Endodermal cell (in vitro differentiated cells): ENCODE data around the gene KCNK3. TPM values are rescaled to one million over a fixed set of nuclear protein-coding genes. Genes with fewer than 3 reads are reported as not detected.
A peak's percentile ranks its signal among the peaks of the same experiment; 100 is the strongest.

ENCODE experiments used
- DNase-seq: peaks from one replicate; pipeline ENCODE4 v3.0.0-alpha.2; 2017
- H3K27ac ChIP-seq: 2 replicates; pipeline ENCODE4 v1.5.1; 2013; ENCODE audit warnings: mild to moderate bottlenecking, low read depth, low read length, moderate library complexity
- H3K27me3 ChIP-seq: 2 replicates; pipeline ENCODE4 v1.6.1; 2013; ENCODE audit warnings: mild to moderate bottlenecking, low read length, moderate library complexity; ENCODE audit not compliant: insufficient read depth, control insufficient read depth, poor library complexity, severe bottlenecking
- H3K36me3 ChIP-seq: 2 replicates; pipeline ENCODE4 v1.7.0; 2013; ENCODE audit warnings: mild to moderate bottlenecking, low read length, moderate library complexity; ENCODE audit not compliant: control insufficient read depth, insufficient read depth
- H3K4me1 ChIP-seq: one replicate; pipeline ENCODE4 v1.7.0; 2013; ENCODE audit warnings: low read length; ENCODE audit not compliant: control insufficient read depth, insufficient read depth
- H3K4me3 ChIP-seq: 2 replicates; pipeline ENCODE4 v1.5.1; 2013; ENCODE audit warnings: mild to moderate bottlenecking, low read length, moderate library complexity
- H3K9ac ChIP-seq: 2 replicates; pipeline ENCODE4 v1.6.1; 2013; ENCODE audit warnings: mild to moderate bottlenecking, low read length, moderate library complexity; ENCODE audit not compliant: poor library complexity, severe bottlenecking; ENCODE audit errors: extremely low read depth
- H3K9me3 ChIP-seq: 2 replicates; pipeline ENCODE4 v1.6.1; 2013; ENCODE audit warnings: mild to moderate bottlenecking, low read length, moderate library complexity; ENCODE audit not compliant: control insufficient read depth
- H3K27ac Mint-ChIP-seq: 2 replicates; pipeline ENCODE4 v1.8.0; 2020; ENCODE audit warnings: mixed read lengths
- H3K27me3 Mint-ChIP-seq: 2 replicates; pipeline ENCODE4 v1.8.0; 2021; ENCODE audit warnings: mild to moderate bottlenecking, mixed read lengths; ENCODE audit not compliant: insufficient read depth
- H3K36me3 Mint-ChIP-seq: 2 replicates; pipeline ENCODE4 v1.8.0; 2020; ENCODE audit warnings: low read depth, mixed read lengths
- H3K4me1 Mint-ChIP-seq: 2 replicates; pipeline ENCODE4 v1.8.0; 2020; ENCODE audit warnings: mixed read lengths
- H3K4me3 Mint-ChIP-seq: 2 replicates; pipeline ENCODE4 v1.8.0; 2020; ENCODE audit warnings: mild to moderate bottlenecking, moderate library complexity, mixed read lengths
- H3K9me3 Mint-ChIP-seq: 2 replicates; pipeline ENCODE4 v1.8.0; 2020; ENCODE audit warnings: mild to moderate bottlenecking, mixed read lengths
- WGBS, 2 experiments: methylation state at CpG; one replicate each; pipeline versions ENCODE4 v1.1.5 to v1.1.7; 2013; ENCODE audit warnings: missing lambda C conversion rate in 2 of 2, mixed read lengths in 1 of 2; ENCODE audit not compliant: insufficient coverage in 1 of 2, insufficient read length in 1 of 2; 5-methylcytosine and 5-hydroxymethylcytosine counted together
- total RNA-seq, 2 donors: library from RNA; stranded (reverse); fragmentation: NEBNext Ultra II Directional in 1 of 2; extraction: Animal tissue kit (Norgen Biotek cat#: 25700) in 1 of 2; gene quantifications; 2 replicates in 1 of 2; 3 replicates in 1 of 2; pipeline ENCODE4 v1.2.1, GENCODE V29; 2021
- TF ChIP-seq, protein P1 (sequence below): fragments of 200-600 bp; sonication (generic); conservative IDR thresholded peaks from 2 replicates; pipeline ENCODE4 v1.5.0; 2021; ENCODE audit warnings: antibody characterized with exemption, mild to moderate bottlenecking

The KCNK3 gene
- total RNA-seq, 2 donors from 2014 or later = not detected

DNA sequence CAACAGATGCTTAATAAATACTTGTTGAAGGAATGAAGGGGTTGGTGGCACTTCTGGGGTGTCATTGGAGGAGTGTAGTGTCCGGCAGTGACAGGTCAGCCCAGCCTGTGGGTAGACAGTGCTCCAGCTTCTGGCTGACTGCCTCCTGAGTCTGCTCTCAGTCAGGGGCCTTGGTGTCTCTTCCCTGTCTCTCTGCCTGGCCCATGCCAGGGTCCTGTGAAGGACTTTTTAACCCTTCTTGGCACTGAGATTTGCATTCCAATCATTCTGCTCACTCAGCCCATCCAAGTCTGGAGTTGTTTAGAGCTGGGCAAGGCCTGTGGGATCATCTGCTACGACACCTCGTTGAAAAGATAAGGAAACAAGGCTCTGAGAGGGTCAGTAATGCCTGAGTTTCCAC lies 1.4 kb upstream of the KCNK3 start:
- Histone ChIP-seq H3K27me3 (peaks cover 72% of the 10 kb centered on the region), H3K9ac (no peak overlapping the region), H3K27ac (no peak overlapping the region), H3K9me3 (no peaks in the 10 kb centered on the region), H3K4me1 (peaks cover 17% of the 10 kb centered on the region), H3K36me3 (no peaks in the 10 kb centered on the region), H3K4me3 (no peak overlapping the region)
- DNase-seq = no peak
- Mint-ChIP-seq H3K27ac (no peak overlapping the region), H3K4me1 (peaks cover 34% of the 10 kb centered on the region), H3K36me3 (no peaks in the 10 kb centered on the region), H3K27me3 (peaks cover 90% of the 10 kb centered on the region), H3K4me3 (no peak overlapping the region), H3K9me3 (no peaks in the 10 kb centered on the region)
- 68 to 100% methylated on average over 1 to 3 of the region's 3 CpGs for WGBS, 2 experiments
- TF ChIP-seq, protein P1, sequence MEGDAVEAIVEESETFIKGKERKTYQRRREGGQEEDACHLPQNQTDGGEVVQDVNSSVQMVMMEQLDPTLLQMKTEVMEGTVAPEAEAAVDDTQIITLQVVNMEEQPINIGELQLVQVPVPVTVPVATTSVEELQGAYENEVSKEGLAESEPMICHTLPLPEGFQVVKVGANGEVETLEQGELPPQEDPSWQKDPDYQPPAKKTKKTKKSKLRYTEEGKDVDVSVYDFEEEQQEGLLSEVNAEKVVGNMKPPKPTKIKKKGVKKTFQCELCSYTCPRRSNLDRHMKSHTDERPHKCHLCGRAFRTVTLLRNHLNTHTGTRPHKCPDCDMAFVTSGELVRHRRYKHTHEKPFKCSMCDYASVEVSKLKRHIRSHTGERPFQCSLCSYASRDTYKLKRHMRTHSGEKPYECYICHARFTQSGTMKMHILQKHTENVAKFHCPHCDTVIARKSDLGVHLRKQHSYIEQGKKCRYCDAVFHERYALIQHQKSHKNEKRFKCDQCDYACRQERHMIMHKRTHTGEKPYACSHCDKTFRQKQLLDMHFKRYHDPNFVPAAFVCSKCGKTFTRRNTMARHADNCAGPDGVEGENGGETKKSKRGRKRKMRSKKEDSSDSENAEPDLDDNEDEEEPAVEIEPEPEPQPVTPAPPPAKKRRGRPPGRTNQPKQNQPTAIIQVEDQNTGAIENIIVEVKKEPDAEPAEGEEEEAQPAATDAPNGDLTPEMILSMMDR = no peak

DNA sequence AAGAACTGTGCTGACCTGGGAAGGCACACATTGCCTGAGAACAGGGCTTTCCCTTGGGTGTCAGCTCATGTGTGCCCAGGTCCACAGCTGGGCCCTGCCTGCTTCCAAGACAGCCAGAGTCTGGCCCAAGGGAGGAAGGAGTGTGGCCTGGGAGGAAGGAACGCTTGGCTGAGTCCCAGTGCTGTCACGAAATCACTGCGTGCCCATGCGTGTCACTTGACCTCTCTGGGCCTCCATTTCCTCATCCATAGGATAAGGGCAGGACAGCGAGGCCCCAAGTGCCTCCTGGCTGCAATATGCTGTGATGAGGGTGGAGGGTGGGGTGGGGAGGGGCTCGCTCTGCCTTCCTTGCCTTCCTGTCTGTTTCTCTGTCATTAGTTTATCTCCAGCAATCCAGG lies 642 bp upstream of the KCNK3 start:
- no peaks in the 10 kb centered on the region for H3K9me3 ChIP-seq
- peaks cover 17% of the 10 kb centered on the region for H3K4me1 ChIP-seq
- Mint-ChIP-seq H3K36me3 (no peaks in the 10 kb centered on the region), H3K4me3 (peak overlapping the region; percentile 35), H3K27ac (no peak overlapping the region), H3K9me3 (no peaks in the 10 kb centered on the region), H3K27me3 (peaks cover 90% of the 10 kb centered on the region), H3K4me1 (peaks cover 27% of the 10 kb centered on the region)
- no peak overlapping the region for H3K4me3 ChIP-seq
- DNase-seq = no peak
- peaks cover 74% of the 10 kb centered on the region for H3K27me3 ChIP-seq
- WGBS, 2 experiments = 80% methylated on average over 1 to 6 of the region's 6 CpGs
- H3K9ac ChIP-seq = no peak overlapping the region
- H3K36me3 ChIP-seq = no peaks in the 10 kb centered on the region
- TF ChIP-seq, protein P1 = no peak
- no peak overlapping the region for H3K27ac ChIP-seq

DNA sequence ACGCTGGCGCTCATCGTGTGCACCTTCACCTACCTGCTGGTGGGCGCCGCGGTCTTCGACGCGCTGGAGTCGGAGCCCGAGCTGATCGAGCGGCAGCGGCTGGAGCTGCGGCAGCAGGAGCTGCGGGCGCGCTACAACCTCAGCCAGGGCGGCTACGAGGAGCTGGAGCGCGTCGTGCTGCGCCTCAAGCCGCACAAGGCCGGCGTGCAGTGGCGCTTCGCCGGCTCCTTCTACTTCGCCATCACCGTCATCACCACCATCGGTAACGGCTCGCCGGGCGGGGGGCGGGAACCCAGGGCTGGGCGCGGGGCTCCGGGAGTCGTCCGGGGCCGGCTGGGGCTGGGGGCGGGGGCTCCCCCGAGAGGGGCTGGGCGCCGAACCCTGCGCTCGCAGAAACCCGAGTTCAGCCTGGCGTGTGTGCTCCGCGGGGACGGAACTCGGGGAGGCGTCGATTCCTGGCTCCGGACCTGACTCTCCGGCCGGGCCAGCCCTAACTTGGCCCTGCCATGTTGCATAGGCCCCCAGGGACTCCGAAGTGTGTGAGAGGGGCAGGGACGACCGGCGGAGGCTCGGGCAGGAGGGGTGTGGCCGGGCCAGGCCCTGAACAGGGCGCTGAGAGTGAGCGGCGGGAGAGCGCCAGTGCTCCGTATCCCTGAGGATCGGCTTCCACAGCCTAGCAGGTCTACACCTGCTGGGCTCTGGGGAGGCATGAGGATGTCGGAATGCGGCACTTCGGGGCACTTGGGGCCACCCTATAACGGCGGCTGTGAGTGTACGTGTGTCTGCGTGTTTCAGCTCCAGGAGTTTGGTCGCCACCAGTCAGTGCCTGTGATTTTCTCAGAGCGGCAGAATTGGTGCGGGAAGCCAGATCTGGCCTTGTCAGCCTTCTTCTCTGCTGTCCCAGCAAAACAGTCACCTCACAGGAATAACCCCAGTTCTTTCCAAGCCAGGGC lies 651 bp downstream of the KCNK3 start:
- Mint-ChIP-seq H3K9me3 (no peaks in the 10 kb centered on the region), H3K27ac (no peak overlapping the region), H3K4me3 (peak overlapping the region; percentile 30), H3K36me3 (no peaks in the 10 kb centered on the region), H3K27me3 (peaks cover 88% of the 10 kb centered on the region), H3K4me1 (peaks cover 15% of the 10 kb centered on the region)
- TF ChIP-seq, protein P1 = no peak
- Histone ChIP-seq H3K4me1 (peaks cover 9% of the 10 kb centered on the region), H3K36me3 (no peaks in the 10 kb centered on the region), H3K9me3 (no peaks in the 10 kb centered on the region), H3K27me3 (peaks cover 63% of the 10 kb centered on the region), H3K4me3 (peak overlapping the region; percentile 33), H3K9ac (no peak overlapping the region), H3K27ac (no peak overlapping the region)
- whole genome bisulfite sequencing, 2 experiments = 4 to 5% methylated on average over 44 to 83 of the region's 83 CpGs
- DNase-seq = peak; percentile 83
